GM23338 (cell line): ENCODE data around the gene RAB20.

Experiments
- CREB1 ChIP-seq: fragments of 250-450 bp; sonication (Bioruptor Pico); IDR thresholded peaks from 2 replicates; pipeline ENCODE4 v1.5.0; 2020; ENCODE audit warnings: low read depth, mild to moderate bottlenecking, moderate library complexity
- EZH2 ChIP-seq: fragments of 200-600 bp; sonication (generic); IDR thresholded peaks from one replicate; pipeline ENCODE4 v1.8.0; 2017; ENCODE audit warnings: antibody characterized with exemption, mild to moderate bottlenecking, low read depth; ENCODE audit not compliant: unreplicated experiment
- EZH2phosphoT487 ChIP-seq: fragments of 200-600 bp; sonication (generic); IDR thresholded peaks from one replicate; pipeline ENCODE4 v1.8.1; 2018; ENCODE audit warnings: antibody characterized with exemption; ENCODE audit not compliant: unreplicated experiment
- POLR2AphosphoS5 ChIP-seq: IDR thresholded peaks from 2 replicates; pipeline ENCODE4 v1.6.1; 2016; ENCODE audit warnings: antibody characterized with exemption, low read depth
- ZNF114 ChIP-seq: fragments of 250-450 bp; sonication (Bioruptor Pico); IDR thresholded peaks from 2 replicates; pipeline ENCODE4 v1.5.0; 2020; ENCODE audit warnings: mild to moderate bottlenecking, moderate library complexity
- TF ChIP-seq, protein P1 (sequence below), 2 experiments: fragments of 200-600 bp in 1 of 2; sonication (generic) in 1 of 2; conservative IDR thresholded peaks; 2 replicates each; pipeline versions ENCODE4 v1.5.1 to v1.6.1; 2016 to 2017; ENCODE audit warnings: antibody characterized with exemption in 2 of 2, low read depth in 2 of 2, mild to moderate bottlenecking in 2 of 2, moderate library complexity in 1 of 2
- TF ChIP-seq, protein P2 (sequence below): IDR thresholded peaks from one replicate; pipeline ENCODE4 v1.6.1; 2018; ENCODE audit warnings: antibody characterized with exemption; ENCODE audit not compliant: unreplicated experiment

DNA sequence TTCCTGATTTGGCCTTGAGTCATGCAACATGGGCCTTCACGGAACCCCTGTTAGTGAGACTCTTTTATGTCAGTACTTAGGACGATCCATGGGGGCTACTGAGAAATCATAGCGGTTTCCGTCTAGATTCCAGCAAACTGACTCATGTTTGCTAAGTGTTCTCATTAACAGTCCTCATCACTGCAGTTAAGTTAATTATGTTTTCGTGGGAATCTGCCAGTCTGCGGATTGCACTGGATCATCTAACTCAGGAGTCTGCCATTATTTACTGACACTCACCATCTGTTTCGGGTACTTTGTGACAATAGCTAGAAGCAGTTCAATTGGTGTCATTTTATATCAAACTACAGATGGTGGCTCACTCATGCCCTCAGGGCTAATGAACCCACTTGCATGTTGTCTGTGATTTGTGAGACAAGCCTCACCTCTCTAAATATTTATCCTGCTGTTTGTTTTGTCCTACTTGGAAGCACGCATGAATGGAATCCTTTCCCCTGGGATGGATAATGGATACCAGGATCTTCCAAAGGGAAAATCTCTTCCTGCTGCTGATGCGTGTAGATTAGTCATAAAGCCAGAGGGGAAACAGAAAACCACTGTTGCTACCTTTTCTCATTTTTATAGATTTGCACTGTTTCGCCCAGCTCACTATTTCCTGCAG is 61.8 kb downstream of the RAB20 start:
- TF ChIP-seq EZH2phosphoT487 (no peak), EZH2 (no peak), CREB1 (no peak), POLR2AphosphoS5 (no peak), ZNF114 (CRISPR knock-in tag) (no peak)
- TF ChIP-seq, protein P1, sequence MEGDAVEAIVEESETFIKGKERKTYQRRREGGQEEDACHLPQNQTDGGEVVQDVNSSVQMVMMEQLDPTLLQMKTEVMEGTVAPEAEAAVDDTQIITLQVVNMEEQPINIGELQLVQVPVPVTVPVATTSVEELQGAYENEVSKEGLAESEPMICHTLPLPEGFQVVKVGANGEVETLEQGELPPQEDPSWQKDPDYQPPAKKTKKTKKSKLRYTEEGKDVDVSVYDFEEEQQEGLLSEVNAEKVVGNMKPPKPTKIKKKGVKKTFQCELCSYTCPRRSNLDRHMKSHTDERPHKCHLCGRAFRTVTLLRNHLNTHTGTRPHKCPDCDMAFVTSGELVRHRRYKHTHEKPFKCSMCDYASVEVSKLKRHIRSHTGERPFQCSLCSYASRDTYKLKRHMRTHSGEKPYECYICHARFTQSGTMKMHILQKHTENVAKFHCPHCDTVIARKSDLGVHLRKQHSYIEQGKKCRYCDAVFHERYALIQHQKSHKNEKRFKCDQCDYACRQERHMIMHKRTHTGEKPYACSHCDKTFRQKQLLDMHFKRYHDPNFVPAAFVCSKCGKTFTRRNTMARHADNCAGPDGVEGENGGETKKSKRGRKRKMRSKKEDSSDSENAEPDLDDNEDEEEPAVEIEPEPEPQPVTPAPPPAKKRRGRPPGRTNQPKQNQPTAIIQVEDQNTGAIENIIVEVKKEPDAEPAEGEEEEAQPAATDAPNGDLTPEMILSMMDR (conservative IDR thresholded peaks at IDR 0.05; ENCODE audit: low read depth in 2 of 2): no peak
- TF ChIP-seq, protein P2, sequence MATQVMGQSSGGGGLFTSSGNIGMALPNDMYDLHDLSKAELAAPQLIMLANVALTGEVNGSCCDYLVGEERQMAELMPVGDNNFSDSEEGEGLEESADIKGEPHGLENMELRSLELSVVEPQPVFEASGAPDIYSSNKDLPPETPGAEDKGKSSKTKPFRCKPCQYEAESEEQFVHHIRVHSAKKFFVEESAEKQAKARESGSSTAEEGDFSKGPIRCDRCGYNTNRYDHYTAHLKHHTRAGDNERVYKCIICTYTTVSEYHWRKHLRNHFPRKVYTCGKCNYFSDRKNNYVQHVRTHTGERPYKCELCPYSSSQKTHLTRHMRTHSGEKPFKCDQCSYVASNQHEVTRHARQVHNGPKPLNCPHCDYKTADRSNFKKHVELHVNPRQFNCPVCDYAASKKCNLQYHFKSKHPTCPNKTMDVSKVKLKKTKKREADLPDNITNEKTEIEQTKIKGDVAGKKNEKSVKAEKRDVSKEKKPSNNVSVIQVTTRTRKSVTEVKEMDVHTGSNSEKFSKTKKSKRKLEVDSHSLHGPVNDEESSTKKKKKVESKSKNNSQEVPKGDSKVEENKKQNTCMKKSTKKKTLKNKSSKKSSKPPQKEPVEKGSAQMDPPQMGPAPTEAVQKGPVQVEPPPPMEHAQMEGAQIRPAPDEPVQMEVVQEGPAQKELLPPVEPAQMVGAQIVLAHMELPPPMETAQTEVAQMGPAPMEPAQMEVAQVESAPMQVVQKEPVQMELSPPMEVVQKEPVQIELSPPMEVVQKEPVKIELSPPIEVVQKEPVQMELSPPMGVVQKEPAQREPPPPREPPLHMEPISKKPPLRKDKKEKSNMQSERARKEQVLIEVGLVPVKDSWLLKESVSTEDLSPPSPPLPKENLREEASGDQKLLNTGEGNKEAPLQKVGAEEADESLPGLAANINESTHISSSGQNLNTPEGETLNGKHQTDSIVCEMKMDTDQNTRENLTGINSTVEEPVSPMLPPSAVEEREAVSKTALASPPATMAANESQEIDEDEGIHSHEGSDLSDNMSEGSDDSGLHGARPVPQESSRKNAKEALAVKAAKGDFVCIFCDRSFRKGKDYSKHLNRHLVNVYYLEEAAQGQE: no peak
